ENCODE measurements around the gene SF3B6. TPM values are rescaled to one million over a fixed set of nuclear protein-coding genes. Genes with fewer than 3 reads are reported as not detected.
"Not testable (repeated sequence)": the region's sequence is repeated elsewhere in the genome, so short reads cannot be mapped to it uniquely, and the experiment has no call there.

The SF3B6 gene
- polyA plus RNA-seq, 1 experiment = 272 TPM

DNA sequence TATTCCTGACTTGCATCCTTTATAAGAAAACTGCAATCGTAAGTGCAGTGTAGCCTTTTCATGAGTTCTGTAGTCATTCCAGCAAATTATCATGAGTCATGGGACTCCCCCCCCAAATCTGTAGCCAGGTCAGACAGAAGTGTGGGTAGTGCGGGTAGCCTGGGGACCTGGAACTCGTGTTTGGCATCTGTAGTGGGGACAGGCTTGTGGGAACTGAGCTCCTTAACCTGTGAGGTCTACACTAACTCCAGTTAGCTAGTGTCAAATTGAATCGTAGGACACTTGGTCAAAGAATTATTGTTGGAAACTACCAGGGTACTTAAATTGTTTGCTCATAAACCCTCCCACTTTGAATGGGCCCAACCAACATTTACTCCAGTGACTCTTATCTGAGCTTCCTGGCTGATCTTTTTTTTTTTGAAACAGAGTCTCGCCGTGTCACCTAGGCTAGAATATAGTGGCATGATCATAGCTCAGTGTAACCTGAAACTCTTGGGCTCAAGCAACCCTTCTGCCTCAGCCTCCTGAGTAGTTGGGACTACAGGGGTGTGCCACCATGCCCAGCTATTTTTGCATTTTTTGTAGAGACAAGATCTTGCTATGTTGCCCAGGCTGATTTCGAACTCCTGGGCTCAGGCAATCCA, 34.7 kb upstream of the SF3B6 start:
- H3K27ac ChIP-seq (ENCODE audit: low read depth, low read length) = no peak overlapping the region
- TF ChIP-seq, protein P1, sequence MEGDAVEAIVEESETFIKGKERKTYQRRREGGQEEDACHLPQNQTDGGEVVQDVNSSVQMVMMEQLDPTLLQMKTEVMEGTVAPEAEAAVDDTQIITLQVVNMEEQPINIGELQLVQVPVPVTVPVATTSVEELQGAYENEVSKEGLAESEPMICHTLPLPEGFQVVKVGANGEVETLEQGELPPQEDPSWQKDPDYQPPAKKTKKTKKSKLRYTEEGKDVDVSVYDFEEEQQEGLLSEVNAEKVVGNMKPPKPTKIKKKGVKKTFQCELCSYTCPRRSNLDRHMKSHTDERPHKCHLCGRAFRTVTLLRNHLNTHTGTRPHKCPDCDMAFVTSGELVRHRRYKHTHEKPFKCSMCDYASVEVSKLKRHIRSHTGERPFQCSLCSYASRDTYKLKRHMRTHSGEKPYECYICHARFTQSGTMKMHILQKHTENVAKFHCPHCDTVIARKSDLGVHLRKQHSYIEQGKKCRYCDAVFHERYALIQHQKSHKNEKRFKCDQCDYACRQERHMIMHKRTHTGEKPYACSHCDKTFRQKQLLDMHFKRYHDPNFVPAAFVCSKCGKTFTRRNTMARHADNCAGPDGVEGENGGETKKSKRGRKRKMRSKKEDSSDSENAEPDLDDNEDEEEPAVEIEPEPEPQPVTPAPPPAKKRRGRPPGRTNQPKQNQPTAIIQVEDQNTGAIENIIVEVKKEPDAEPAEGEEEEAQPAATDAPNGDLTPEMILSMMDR (IDR thresholded peaks at IDR 0.05; ENCODE audit: low read depth, low read length) = no peak
- no peaks in the 10 kb centered on the region for H3K27me3 ChIP-seq (ENCODE audit: control insufficient read depth, insufficient read depth, low read length)
- ChIA-PET CTCF (interaction anchor here (0.5 to 2.7 kb wide), 2 partner anchors 26 to 291 kb away, joined by 7 to 10 read pairs; partner anchors contain the start of gene TP53I3), POLR2A (no interaction called here)
- peaks cover 3% of the 10 kb centered on the region; the same call in 1 of the 2 replicates for H3K9me3 ChIP-seq (ENCODE audit: control insufficient read depth, insufficient read depth, low read length)
- no peak overlapping the region for H3K4me3 ChIP-seq (ENCODE audit: low read depth, low read length)
- no peak for DNase-seq (ENCODE audit: low read depth, low spot score)

DNA sequence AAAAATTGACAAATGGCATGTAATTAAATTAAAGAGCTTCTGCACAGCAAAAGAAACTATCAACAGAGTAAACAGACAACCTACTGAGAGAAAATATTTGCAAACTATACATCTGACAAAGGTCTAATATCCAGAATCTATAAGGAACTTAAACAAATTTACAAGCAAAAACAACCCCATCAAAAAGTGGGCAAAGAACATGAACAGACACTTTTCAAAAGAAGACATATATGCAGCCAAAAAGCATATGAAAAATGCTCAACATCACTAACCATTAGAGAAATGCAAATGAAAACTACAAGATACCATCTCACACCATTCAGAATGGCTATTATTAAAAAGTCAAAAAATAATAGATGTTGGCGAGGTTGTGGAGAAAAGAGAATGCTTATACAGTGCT, 33.3 kb upstream of the SF3B6 start:
- H3K9me3 ChIP-seq (ENCODE audit: control insufficient read depth, insufficient read depth, low read length); H3K4me3 ChIP-seq (ENCODE audit: low read depth, low read length); H3K27ac ChIP-seq (ENCODE audit: low read depth, low read length); H3K27me3 ChIP-seq (ENCODE audit: control insufficient read depth, insufficient read depth, low read length); DNase-seq (ENCODE audit: low read depth, low spot score); POLR2A ChIA-PET: not testable (repeated sequence)
- CTCF ChIA-PET = interaction anchor here (0.6 kb wide), 1 partner anchor 661 kb away, joined by 3 read pairs; no protein-coding TSS in a partner anchor

DNA sequence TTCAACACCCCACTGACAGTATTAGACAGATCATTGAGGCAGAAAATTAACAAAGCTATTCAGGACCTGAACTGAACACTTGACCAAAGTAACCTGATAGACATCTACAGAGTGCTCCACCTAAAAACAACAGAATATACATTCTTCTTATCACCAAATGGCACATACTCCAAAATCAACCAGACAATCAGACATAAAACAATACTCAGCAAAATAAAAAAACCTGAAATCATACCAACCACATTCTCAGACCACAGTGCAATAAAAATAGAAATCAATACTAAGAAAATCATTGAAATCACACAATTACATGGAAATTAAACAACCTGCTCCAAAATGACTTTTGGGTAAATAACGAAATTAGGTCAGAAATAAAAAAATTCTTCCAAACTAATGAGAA, 31.2 kb upstream of the SF3B6 start:
- POLR2A ChIA-PET = interaction anchor here (1.3 kb wide), 1 partner anchor 17 kb away, joined by 4 read pairs; no protein-coding TSS in a partner anchor
- no peak for DNase-seq (ENCODE audit: low read depth, low spot score)
- no peak overlapping the region for H3K27ac ChIP-seq (ENCODE audit: low read depth, low read length)
- no peaks in the 10 kb centered on the region for H3K27me3 ChIP-seq (ENCODE audit: control insufficient read depth, insufficient read depth, low read length)
- TF ChIP-seq, protein P1 (IDR thresholded peaks at IDR 0.05; ENCODE audit: low read depth, low read length) = no peak
- no peaks in the 10 kb centered on the region; the same call in 1 of the 2 replicates for H3K9me3 ChIP-seq (ENCODE audit: control insufficient read depth, insufficient read depth, low read length)
- H3K4me3 ChIP-seq (ENCODE audit: low read depth, low read length) = no peak overlapping the region
- CTCF ChIA-PET = no interaction called here

DNA sequence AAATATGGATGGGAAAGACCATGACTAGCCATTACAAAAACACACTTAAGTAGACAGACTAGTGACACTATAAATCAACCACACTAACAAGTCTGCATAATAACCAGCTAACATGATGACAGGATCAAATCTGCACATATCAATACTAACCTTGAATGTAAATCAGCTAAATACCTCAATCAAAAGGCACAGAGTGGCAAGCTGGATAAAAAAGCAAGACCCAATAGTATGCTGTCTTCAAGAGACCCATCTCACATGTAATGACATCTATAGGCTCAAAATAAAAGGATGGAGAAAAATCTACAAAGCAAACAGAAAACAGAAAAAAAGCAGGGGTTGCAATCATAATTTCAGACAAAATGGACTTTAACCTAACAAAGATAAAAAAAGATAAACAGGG, 30.7 kb upstream of the SF3B6 start:
- TF ChIP-seq, protein P1 (IDR thresholded peaks at IDR 0.05; ENCODE audit: low read depth, low read length) = no peak
- H3K4me3 ChIP-seq (ENCODE audit: low read depth, low read length) = no peak overlapping the region
- H3K9me3 ChIP-seq (ENCODE audit: control insufficient read depth, insufficient read depth, low read length) = no peaks in the 10 kb centered on the region; the same call in 1 of the 2 replicates
- no peaks in the 10 kb centered on the region for H3K27me3 ChIP-seq (ENCODE audit: control insufficient read depth, insufficient read depth, low read length)
- POLR2A ChIA-PET = no interaction called here
- H3K27ac ChIP-seq (ENCODE audit: low read depth, low read length) = no peak overlapping the region
- DNase-seq (ENCODE audit: low read depth, low spot score) = no peak
- CTCF ChIA-PET = interaction anchor here (0.6 kb wide), 1 partner anchor 231 kb away, joined by 8 read pairs; no protein-coding TSS in a partner anchor

DNA sequence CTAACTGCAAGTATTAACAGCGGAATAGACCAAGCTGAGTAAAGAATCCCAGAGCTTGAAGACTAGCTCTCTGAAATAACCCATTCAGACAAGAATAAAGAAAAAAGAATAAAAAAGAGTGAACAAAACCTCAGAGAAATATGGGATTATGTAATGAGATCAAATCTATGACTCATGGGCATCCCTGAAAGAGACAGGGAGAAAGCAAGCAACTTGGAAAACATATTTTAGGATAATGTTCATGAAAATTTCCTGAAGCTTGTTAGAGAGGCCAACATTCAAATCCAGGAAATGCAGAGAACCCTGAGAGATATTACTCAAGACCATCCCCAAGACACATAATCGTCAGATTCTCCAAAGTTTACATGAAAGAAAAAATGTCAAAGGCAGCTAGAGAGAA, 29.7 kb upstream of the SF3B6 start:
- no peak for DNase-seq (ENCODE audit: low read depth, low spot score)
- ChIA-PET CTCF (interaction anchor here (1.0 to 2.0 kb wide), 2 partner anchors 22 to 179 kb away, joined by 3 to 10 read pairs; partner anchors contain the start of genes ATAD2B and TP53I3), POLR2A (interaction anchor here (0.7 kb wide), 1 partner anchor 1256 kb away, joined by 9 read pairs; no protein-coding TSS in a partner anchor)
- no peaks in the 10 kb centered on the region; the same call in 1 of the 2 replicates for H3K9me3 ChIP-seq (ENCODE audit: control insufficient read depth, insufficient read depth, low read length)
- TF ChIP-seq, protein P1 (IDR thresholded peaks at IDR 0.05; ENCODE audit: low read depth, low read length) = no peak
- H3K4me3 ChIP-seq (ENCODE audit: low read depth, low read length) = no peak overlapping the region
- H3K27me3 ChIP-seq (ENCODE audit: control insufficient read depth, insufficient read depth, low read length) = no peaks in the 10 kb centered on the region
- no peak overlapping the region for H3K27ac ChIP-seq (ENCODE audit: low read depth, low read length)
